ENCODE results near the gene IGFBP3.

DNA sequence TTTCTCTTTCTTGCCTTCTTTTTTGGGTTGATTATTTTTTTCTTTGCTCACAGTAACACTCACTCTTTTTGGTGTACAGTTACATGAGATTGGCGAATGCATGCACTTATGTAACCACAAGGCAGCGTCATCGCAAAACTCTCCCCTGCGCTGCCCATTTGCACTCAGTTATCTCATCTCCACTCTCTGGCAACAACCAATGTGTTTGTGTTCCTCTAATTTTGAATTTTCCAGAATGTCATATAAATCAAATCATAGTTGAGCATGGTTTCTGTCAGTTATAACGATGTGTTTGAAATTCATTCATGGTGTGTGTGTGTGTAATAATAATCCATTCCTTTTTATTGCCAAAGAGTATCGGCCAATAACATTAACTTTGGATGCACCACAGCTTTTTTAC, 23.0 kb upstream of the IGFBP3 start:
- no peak for TF ChIP-seq SIN3A (IDR thresholded peaks at IDR 0.05; ENCODE audit: borderline replicate concordance, insufficient read depth, low read length)
- TF ChIP-seq, protein P1, sequence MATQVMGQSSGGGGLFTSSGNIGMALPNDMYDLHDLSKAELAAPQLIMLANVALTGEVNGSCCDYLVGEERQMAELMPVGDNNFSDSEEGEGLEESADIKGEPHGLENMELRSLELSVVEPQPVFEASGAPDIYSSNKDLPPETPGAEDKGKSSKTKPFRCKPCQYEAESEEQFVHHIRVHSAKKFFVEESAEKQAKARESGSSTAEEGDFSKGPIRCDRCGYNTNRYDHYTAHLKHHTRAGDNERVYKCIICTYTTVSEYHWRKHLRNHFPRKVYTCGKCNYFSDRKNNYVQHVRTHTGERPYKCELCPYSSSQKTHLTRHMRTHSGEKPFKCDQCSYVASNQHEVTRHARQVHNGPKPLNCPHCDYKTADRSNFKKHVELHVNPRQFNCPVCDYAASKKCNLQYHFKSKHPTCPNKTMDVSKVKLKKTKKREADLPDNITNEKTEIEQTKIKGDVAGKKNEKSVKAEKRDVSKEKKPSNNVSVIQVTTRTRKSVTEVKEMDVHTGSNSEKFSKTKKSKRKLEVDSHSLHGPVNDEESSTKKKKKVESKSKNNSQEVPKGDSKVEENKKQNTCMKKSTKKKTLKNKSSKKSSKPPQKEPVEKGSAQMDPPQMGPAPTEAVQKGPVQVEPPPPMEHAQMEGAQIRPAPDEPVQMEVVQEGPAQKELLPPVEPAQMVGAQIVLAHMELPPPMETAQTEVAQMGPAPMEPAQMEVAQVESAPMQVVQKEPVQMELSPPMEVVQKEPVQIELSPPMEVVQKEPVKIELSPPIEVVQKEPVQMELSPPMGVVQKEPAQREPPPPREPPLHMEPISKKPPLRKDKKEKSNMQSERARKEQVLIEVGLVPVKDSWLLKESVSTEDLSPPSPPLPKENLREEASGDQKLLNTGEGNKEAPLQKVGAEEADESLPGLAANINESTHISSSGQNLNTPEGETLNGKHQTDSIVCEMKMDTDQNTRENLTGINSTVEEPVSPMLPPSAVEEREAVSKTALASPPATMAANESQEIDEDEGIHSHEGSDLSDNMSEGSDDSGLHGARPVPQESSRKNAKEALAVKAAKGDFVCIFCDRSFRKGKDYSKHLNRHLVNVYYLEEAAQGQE (IDR thresholded peaks at IDR 0.05; ENCODE audit: insufficient read depth in 1 of 2, low read depth in 2 of 2, low read length in 2 of 2) = no peak
- no peak for TF ChIP-seq POLR2AphosphoS5 (IDR thresholded peaks at IDR 0.05; ENCODE audit: low read depth, low read length)
